ENCODE results near the gene VAC14. TPM values are rescaled to one million over a fixed set of nuclear protein-coding genes. Genes with fewer than 3 reads are reported as not detected.

Gene VAC14
- total RNA-seq, 1 experiment from 2014 or later, result 35.3 TPM

DNA sequence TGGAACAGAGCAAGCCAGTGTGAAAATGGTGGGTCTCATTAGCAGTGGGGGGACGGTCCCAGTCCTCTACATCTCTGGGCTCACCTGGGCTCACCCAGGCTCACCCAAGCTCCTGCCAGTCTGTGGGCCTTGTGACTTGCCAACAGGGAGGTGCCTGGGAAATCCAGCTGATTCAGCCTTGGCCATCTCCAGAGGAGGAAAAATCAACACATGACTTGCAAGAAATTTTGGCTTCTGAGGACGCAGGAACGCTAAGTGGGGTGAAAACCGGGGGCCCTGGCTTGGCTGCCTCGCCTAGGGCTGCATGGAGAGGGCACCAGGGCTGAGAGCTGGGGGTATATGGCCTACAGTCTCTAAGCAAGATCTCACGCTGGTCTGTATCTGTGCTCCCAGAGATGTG, 47.7 kb downstream of the VAC14 start:
- H3K27ac ChIP-seq (ENCODE audit: low read depth, low read length), result no peak overlapping the region
- no peaks in the 10 kb centered on the region for H3K9me3 ChIP-seq (ENCODE audit: control insufficient read depth in 1 of 2, insufficient read depth in 1 of 2, low read depth in 1 of 2, low read length in 2 of 2)
- TF ChIP-seq, protein P1, sequence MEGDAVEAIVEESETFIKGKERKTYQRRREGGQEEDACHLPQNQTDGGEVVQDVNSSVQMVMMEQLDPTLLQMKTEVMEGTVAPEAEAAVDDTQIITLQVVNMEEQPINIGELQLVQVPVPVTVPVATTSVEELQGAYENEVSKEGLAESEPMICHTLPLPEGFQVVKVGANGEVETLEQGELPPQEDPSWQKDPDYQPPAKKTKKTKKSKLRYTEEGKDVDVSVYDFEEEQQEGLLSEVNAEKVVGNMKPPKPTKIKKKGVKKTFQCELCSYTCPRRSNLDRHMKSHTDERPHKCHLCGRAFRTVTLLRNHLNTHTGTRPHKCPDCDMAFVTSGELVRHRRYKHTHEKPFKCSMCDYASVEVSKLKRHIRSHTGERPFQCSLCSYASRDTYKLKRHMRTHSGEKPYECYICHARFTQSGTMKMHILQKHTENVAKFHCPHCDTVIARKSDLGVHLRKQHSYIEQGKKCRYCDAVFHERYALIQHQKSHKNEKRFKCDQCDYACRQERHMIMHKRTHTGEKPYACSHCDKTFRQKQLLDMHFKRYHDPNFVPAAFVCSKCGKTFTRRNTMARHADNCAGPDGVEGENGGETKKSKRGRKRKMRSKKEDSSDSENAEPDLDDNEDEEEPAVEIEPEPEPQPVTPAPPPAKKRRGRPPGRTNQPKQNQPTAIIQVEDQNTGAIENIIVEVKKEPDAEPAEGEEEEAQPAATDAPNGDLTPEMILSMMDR (IDR thresholded peaks at IDR 0.05 in 2 of 3, conservative IDR thresholded peaks at IDR 0.05 in 1 of 3; ENCODE audit: borderline replicate concordance in 1 of 3, insufficient read depth in 1 of 3, low read depth in 2 of 3, low read length in 2 of 3), result no peak
- TF ChIP-seq POLR2A (IDR thresholded peaks at IDR 0.05; ENCODE audit: borderline replicate concordance, extremely low read depth, insufficient read depth, insufficient read length) (no peak), CEBPB (IDR thresholded peaks at IDR 0.05; ENCODE audit: low read depth) (no peak), RAD21 (IDR thresholded peaks at IDR 0.05; ENCODE audit: low read depth) (no peak), FOSL1 (IDR thresholded peaks at IDR 0.05; ENCODE audit: low read depth) (no peak), EZH2phosphoT487 (IDR thresholded peaks at IDR 0.05; ENCODE audit: borderline replicate concordance) (no peak), JUND (IDR thresholded peaks at IDR 0.05) (no peak), CBX3 (IDR thresholded peaks at IDR 0.05; ENCODE audit: low read depth) (no peak), POLR2AphosphoS5 (IDR thresholded peaks at IDR 0.05; ENCODE audit: low read depth, low read length) (no peak)
- TF ChIP-seq, protein P2, sequence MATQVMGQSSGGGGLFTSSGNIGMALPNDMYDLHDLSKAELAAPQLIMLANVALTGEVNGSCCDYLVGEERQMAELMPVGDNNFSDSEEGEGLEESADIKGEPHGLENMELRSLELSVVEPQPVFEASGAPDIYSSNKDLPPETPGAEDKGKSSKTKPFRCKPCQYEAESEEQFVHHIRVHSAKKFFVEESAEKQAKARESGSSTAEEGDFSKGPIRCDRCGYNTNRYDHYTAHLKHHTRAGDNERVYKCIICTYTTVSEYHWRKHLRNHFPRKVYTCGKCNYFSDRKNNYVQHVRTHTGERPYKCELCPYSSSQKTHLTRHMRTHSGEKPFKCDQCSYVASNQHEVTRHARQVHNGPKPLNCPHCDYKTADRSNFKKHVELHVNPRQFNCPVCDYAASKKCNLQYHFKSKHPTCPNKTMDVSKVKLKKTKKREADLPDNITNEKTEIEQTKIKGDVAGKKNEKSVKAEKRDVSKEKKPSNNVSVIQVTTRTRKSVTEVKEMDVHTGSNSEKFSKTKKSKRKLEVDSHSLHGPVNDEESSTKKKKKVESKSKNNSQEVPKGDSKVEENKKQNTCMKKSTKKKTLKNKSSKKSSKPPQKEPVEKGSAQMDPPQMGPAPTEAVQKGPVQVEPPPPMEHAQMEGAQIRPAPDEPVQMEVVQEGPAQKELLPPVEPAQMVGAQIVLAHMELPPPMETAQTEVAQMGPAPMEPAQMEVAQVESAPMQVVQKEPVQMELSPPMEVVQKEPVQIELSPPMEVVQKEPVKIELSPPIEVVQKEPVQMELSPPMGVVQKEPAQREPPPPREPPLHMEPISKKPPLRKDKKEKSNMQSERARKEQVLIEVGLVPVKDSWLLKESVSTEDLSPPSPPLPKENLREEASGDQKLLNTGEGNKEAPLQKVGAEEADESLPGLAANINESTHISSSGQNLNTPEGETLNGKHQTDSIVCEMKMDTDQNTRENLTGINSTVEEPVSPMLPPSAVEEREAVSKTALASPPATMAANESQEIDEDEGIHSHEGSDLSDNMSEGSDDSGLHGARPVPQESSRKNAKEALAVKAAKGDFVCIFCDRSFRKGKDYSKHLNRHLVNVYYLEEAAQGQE (IDR thresholded peaks at IDR 0.05; ENCODE audit: low read depth), result no peak
- TF ChIP-seq, protein P3, sequence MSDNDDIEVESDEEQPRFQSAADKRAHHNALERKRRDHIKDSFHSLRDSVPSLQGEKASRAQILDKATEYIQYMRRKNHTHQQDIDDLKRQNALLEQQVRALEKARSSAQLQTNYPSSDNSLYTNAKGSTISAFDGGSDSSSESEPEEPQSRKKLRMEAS (IDR thresholded peaks at IDR 0.05), result no peak
- ChIA-PET POLR2A (no interaction called here), CTCF (no interaction called here), RAD21 (ENCODE audit: low non-redundant PET in 1 of 2, low total read pairs in 2 of 2, uncharacterized antibody in 2 of 2, unreplicated experiment in 2 of 2) (no interaction called here)
- peaks cover 2 to 15% of the 10 kb centered on the region in 2 experiments; a peak in 3 of 4 replicates for H3K4me1 ChIP-seq (ENCODE audit: control insufficient read depth in 1 of 2, insufficient read depth in 2 of 2, low read length in 2 of 2)
- ATAC-seq (no peak), DNase-seq (ENCODE audit: low read depth, low spot score) (no peak)
- no peaks in the 10 kb centered on the region for H3K9me2 ChIP-seq (ENCODE audit: insufficient read depth)
- H3K4me3 ChIP-seq (replicated peaks in 1 of 2; ENCODE audit: low read depth in 1 of 2, low read length in 2 of 2), result no peak overlapping the region
- no peaks in the 10 kb centered on the region for H3K36me3 ChIP-seq (ENCODE audit: control insufficient read depth in 1 of 2, insufficient read depth in 2 of 2, low read length in 2 of 2)
- H3K27me3 ChIP-seq (ENCODE audit: insufficient read depth, low read length), result no peaks in the 10 kb centered on the region
- no peak overlapping the region for H3K4me2 ChIP-seq (ENCODE audit: low read length)
- no peak overlapping the region for H2AFZ ChIP-seq (ENCODE audit: low read depth, low read length, poor library complexity, severe bottlenecking)
- intact Hi-C loops (cut with micrococcal nuclease), result no loop called here
- H4K20me1 ChIP-seq (ENCODE audit: insufficient read depth), result no peaks in the 10 kb centered on the region
- no TSS peak for BruUV-seq (replicated peaks)
- no peak overlapping the region for H3K9ac ChIP-seq (ENCODE audit: low read length)
- H3K79me2 ChIP-seq (ENCODE audit: insufficient read depth, low read length), result no peaks in the 10 kb centered on the region
